NCI-H146 treated with DMSO at 0.1 percent for 48 hours (cell line): Measurements from ENCODE around the gene FUT2.
A peak's percentile ranks its signal among the peaks of the same experiment; 100 is the strongest.

ENCODE experiments used
- DNase-seq: peaks from one replicate; lab custom pipeline; 2025; ENCODE audit not compliant: unreplicated experiment; lab: John Stamatoyannopoulos, UW

Gene FUT2

GRCh38 chr19:48749571-48750198 lies 53.9 kb downstream of the FUT2 start:
- DNase-seq = no peak

- DNase-seq = no peak
Observed at GRCh38 chr19:48750351-48750750, 54.6 kb downstream of the FUT2 start.

DNA sequence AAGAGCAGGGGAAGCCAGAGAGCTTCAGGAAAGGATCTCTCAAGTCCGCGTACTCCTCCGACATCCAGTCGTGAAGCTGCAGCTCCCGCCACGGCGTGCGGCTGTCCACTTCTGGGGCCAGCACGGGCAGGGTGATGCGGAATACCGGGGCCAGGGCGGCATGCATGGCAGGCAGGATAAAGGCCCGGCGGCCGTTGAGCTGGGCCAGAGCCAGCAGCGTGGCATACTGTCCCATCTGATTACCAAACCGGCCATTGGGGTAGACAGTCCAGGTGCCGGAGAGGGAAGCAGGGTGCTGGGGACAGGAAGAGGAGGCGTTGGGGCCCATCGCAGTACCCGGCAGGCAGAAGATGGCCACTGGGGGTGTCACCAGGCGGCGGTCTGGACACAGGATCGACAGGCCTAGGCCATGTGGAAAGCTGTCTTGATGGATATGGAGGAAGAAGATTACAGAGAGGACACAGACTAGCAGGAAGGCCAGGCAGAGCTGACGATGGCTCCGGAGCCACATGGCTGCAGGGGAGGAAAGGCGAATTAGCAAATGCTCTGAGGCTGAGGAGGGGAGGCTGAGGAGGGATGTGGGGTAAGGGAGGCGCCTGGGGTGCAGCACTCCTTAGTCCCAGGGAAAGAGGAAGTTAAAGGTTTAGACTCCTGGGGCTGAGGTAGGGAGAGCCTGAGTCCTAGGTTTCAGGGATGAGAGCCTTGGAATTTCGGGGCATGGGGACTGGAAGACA lies 55.2 kb downstream of the FUT2 start:
- no peak for DNase-seq

DNA sequence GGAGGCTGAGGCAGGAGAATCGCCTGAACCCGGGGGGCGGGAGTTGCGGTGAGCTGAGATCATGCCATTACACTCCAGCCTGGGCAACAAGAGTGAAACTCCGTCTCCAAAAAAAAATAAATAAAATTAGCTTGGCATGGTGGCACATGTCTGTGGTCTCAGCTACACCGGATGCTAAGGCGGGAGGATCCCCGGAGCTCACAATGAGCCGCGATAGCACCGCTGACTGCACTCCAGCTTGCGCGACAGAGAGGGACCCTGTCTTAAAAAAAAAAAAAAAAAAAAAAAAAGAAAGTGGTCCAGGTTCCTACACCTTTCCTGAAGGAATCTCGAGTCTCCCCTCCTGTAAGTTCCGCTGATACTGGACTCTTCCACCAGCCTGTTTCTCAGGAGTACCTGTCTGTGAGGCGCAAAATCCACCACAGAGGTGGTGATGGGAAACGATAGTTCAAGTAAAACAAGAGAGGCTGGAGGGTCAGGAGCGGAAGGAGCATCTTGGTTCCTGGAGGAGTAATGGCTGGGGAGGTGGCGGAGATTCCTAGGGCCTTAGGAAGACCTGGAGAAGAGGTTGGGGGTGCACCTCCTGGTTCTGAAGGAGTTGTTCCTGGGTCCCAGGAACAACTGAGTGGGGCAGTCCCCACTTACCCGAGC lies 56.2 kb downstream of the FUT2 start:
- no peak for DNase-seq

- peak; percentile 95 for DNase-seq
Observed at GRCh38 chr19:48752496-48753365, 57.0 kb downstream of the FUT2 start, which contains the start of gene FUT1. Gene FUT1, minus strand, starts transcription at chr19:48752641. Its CDS starts 1,360 bp downstream, at chr19:48751281.

DNA sequence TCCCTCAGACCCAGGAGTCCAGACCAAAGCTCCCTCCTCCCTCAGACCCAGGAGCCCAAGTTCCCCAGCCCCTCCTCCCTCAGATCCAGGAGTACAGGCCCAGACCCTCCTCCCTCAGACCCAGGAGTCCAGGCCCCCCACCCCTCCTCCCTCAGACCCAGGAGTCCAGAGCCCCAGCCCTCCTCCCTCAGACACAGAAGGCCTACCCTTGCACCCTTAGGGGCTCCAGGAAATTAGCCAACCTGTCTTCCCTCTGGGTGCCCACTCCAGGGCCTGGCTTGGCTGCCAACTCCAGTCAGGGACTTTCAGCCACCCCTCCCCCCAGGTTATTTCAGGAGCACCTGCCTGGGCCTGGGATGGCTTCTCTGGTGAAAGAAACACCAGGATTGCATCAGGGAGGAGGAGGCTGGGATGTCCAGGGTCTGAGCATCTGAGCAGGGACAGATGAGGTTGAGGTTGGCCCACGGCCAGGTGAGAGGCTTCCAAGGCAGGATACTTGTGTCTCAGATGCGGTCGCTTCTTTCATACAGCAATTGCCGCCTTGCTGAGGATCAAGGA lies 59.4 kb downstream of the FUT2 start, which contains the start of gene FGF21:
Gene FGF21, plus strand, starts transcription at position 441 of the 558 bp plus-strand sequence. CDS start 713 bp downstream, outside the sequence.
- no peak for DNase-seq
